Pulmonary artery endothelial cell (primary cell): ENCODE data around the gene PIGU. TPM values are rescaled to one million over a fixed set of nuclear protein-coding genes. Genes with fewer than 3 reads are reported as not detected.
"Not testable (repeated sequence)": the region's sequence is repeated elsewhere in the genome, so short reads cannot be mapped to it uniquely, and the experiment has no call there.

Source experiments
- DNase-seq: peaks from one replicate; pipeline ENCODE4 v3.0.0-alpha.2; 2011; ENCODE audit warnings: low read depth, low spot score
- total RNA-seq: library from RNA; depleted of rRNA; stranded (reverse); fragments of >200 nt; gene quantifications from 2 replicates; pipeline ENCODE4 v1.2.3, GENCODE V29; 2014

Gene PIGU
- total RNA-seq, 1 donor from 2014 or later = 6.3 TPM

DNA sequence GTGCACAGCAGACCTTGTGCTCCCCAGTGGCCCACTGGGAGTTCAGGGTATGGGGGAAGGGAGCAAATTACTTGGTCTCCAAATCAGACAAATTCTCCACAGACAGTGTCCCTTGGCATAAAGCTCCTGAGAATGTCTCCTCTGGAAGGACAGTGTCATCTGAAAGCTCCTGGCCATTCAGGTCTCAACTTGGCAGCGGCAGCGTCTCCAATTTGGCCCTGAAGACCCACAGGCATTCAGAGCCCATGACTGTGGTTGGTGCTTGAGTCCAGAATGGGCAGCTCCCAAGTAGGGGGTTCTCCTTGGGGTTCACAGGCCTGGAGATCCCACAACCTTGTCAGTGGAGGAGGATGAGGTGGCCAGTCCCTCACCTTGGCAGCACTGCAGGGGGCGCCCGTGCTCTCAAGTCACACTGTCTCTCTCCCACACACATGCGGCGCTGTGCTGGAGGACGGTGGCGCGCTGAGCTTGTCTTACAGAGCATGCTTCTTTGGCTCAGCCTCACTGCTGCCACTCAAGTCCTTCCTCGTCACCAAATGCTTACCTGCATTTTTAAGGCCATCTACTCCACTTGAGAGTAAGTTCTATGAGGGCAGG, 140.0 kb downstream of the PIGU start:
- no peak for DNase-seq

DNA sequence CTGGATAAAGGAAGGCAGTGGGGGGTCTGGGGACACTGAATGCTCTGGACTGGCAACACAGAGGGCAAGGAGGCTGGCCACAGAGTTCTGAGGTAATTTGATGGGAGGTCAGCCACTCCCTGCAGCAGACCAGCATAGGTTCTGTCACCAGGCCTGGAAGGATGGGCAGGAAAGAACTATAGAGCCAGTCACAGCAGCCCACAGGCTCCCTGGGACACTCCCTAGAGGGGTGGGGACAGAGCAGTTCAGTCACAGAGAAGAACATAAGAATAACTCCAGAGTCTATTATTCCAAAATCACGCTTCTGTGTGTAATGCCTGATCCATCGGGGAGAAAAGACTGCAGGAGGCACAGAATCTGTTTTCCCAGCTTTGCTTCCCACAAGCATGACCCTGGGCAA, 141.0 kb downstream of the PIGU start:
- no peak for DNase-seq

DNA sequence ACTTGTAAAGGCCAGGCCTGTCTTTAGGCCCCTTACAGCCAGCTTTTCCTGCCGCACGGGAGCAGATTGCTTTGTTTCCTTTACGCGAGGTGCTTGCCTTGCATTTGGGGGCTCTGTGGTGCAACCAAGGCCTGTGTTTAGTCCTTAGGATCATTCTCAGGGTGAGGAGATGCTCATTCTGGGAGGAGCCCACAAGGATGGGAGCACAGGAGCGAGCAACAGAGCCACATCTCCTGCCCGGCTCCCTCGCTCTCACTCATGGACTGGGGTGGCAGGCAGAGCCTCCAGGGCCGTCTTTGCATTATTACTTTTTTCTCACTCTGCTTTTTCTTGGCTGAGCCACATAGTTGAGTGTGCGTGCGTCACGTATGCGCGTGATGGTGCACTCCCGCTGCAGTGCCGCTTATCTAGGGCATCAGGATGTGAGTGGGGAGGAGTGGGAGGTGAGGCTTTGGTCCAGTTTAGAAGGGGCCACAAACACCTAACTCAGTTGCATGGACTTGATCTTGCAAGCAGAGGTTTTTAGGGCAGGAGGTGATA, 141.5 kb downstream of the PIGU start:
- no peak for DNase-seq

DNA sequence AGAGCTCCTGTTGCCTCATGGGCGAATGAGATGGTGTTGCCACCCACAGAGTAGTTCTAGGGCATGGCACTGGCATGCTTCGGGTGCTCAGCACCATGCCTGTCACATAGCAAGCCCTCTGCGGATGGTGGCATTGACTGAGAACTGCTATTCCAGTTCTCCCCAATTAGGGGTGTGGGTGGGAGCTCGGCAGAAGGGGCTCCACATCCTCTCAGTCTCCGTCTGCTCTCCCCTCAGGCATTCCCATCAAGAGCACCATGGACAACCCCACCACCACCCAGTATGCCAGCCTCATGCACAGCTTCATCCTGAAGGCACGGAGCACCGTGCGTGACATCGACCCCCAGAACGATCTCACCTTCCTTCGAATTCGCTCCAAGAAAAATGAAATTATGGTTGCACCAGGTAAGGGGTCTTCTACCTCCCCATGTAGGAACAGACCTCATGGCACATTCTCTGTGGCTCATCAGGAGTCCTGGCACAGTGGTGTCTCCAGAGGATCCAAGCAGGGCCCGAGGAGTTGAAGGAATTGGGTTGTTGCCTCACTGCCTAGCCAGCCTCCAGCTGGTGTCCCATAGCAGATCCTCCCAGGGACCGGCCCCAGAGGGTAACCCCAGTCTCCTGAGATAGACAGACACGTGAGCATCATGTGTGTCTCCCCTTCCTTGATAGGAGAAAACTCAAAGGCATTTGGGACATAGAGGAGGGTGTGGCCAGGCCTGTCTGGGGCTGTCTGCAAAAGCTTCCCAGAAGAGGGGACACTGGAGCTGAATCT, 142.3 kb downstream of the PIGU start:
- DNase-seq = no peak

DNA sequence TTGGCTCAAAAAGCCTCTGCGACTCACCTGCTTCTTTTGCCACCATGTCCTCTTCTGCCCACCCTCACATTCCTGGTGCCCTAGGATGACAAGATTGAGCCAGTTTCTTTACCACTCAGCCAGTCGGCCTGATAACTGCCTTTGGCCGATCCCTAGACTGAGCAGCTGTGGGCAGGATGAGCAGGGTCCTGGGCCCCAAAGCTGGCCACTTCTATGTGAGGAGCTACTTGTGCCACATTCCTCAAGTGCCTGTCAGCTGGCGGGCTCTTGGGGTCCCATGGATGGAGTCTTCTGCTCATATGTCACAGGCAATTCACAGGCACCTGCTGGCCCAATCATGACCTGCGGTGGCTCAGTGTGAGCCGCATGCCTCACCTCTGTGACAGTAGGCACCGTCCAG, 144.1 kb downstream of the PIGU start:
- no peak for DNase-seq

DNA sequence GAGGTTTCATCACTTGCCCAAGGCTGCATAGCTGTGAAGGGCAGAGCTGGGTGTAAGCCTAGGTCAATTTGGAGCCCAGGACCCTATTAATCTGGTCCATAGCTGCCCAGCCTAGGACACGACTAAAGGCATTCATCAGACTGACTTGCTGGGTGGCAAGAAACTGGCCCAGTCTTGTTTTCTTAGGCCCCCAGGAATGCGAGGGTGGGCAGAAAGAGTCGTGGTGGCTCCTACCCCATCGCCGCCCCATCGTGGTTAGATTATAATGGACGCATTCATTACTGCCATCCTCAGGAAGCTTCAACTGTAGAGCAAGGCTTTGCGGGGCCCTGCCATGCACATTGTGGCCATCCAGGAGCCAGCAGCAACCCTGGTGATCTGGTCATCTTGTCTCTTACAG, 144.6 kb downstream of the PIGU start:
- no peak for DNase-seq

DNA sequence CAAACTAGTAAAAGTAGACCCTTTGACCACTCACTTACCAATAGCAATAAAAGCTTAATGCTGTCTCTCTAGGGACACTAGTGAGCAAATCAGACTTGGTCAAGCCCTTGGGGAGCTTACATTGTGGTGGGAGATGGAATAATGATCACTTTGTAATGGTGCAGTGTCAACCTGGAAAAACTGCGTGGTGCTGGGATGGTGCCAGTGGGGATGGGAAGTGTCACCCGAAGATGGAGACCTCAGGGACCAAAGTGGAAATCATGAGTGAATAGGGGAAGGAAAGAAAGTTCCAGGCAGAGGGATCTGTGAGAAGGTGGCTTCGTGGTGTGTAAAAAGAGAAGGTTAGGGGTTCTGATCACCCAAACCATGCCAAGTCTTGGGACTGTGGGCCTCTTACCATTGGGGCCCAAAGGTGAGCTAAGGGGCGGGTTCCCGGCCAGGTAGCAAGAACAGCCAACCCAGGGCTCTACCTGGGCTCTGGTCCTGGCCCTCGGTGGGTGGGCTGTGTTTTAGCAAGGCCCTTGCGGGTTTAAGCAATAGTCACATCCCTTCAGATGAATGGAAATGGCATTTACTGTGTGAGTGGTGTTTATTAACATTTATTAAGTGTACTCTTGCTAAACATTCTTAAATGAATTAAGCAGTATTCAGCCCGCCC, 145.2 kb downstream of the PIGU start:
- no peak for DNase-seq

DNA sequence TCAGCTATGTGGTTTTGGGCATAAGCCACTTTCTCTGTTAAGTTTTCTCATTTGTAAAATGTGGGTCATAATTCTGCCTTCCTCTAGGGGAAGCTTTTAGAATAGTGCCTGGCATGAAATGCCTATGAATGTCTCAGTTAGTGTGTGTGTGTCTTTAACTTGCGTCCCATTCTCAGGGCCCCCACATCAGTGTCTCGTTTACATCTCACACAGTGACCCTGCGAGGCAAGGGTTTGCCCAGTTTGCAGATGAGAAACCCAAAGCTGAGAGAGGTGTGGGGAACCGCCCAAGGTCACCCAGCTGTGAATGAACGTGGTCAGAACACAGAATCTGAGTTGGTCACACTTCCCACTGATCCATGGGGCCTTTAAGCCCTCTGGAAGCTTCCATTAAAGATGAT, 146.6 kb downstream of the PIGU start:
- no peak for DNase-seq

DNA sequence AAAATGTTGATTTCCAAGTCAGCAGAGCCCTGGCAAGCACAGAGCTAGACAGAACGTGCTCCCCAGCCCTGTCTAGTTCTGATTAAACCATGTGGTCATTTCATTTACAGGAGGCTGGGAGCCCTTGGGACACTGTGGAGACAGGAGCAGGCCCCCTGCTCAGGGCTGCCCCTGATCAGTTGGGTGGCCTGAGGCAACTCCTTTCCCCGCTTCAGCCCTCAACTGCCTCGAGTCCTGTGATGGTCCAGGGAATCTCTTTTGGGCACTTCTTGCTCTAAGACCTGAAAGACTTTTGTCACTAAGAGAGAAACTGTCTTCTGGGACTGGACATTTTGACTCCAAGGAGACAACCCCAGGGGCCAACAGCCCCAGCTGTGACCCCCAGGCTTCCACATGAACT, 147.2 kb downstream of the PIGU start:
- no peak for DNase-seq

DNA sequence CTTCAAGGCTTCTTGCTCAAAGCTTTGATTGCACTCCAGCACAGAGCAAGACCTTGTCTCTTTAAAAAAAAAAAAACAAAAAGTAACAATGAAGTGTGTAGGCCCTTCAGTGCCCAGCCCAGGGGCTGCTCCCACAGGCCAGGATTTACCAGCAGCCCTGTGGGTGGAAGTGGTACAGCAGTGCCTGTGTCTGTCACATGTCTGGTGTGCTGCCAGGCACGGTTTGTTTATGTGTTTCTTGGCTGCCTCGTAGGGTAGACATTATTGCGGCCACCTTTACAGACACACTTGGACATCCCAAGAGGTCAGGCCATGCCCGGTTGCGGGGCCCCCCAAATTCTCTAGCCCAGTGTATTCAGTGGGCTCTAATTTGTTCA, 148.0 kb downstream of the PIGU start:
- no peak for DNase-seq

DNA sequence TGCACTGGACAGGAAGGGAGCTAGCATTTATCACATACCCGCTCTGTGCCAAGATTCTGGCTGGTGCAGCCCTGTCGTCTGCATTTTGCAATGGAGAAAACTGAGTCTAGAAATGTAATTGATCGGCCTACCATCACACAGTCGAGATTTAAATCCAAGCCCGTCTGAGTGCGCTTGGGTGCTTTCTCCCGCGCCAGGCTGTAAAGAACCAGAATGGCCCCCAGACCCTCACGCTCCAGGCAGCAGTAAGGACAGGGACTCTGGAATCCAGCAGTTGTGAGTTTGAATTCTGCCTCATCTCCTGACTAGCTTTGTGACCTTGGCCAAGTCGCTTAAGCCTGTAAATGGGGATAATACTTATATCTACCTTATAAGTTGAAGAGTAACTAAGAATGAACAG, 149.9 kb downstream of the PIGU start:
- DNase-seq = no peak

DNA sequence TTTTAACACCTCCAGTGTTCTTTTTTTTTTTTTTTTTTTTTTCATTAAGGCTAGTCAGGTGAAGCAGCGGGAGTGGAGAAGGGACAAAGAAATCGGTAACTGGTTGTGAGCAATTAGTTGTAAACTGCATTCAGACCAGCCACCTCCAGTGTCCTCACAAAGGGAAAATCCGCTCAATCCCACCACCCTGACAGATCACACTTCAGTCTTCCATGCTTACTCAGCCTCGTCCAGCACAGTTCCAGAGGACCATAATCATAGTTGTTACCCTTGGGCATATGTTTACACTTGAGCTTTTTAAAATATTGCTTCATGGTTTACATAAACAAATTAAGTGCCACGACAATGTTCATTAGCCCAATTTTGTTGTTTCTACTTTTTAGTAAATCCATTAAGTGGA, 150.4 kb downstream of the PIGU start:
- no peak for DNase-seq

DNA sequence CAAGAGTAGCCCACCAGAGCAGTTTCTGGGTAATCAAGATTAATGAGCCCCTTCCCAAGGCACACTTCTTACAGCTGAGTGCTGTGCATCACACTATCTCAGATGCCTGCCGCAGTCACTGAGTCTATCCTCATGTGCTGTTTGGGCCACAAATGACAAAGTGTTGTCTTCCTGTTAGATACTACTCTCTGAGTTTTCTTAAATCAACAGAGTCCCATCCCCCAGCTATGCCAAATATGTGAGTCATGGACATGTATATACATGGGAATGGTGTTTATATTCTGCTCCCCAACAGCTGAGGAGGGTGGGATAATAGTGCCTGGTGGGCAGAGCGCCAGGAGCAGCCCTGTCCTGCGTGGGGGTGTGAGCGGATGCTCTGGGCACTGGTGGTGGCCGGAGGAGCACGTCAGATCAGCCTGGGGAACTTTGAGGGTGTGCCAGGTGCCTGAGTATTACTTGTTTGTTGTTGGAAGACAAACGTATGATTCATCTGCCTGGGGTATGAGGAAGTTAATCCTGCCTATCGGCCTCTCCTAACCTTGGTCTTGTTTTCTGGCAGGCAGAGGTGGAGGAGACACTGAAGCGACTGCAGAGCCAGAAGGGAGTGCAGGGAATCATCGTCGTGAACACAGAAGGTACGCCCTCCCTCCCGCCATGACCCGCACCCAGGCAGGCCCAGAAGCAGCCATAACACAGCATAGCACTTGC, 151.0 kb downstream of the PIGU start:
- DNase-seq = peak; percentile 95

DNA sequence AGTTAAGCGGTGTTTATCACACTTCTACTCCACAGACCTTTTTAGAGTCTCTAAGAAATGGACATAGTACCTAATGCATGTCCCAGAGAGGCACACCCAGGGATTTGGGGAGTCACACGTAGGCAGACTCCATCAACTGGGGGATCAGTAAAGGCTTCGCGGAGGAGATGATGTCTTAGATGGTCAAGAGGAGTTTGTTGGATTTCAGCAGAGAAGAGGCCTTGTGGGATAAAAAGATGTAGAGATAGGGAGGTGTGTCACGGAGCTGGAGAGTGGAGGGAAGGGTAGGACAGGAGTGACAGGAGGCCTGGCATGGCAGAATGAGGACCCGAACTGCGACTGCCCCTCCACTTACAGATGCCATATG, 151.6 kb downstream of the PIGU start:
- no peak for DNase-seq

DNA sequence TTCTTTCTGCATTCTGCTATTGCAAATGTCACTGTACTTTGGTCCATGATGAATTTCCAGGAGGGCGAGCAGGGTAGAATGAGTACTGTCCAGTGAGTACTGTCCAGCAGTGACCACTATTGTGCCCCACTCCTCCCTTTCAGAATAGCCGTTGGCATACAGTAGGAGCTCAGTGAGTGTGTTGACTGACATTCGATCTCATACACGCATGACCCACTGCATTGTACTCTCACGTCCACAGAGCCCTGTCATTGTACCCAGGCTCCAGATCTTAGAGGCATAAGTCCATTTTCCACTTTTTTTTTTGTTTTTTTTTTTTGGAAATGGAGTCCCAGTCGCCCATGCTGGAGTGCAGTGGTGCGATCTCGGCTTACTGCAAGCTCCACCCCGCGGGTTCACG, 152.5 kb downstream of the PIGU start:
- no peak for DNase-seq

DNA sequence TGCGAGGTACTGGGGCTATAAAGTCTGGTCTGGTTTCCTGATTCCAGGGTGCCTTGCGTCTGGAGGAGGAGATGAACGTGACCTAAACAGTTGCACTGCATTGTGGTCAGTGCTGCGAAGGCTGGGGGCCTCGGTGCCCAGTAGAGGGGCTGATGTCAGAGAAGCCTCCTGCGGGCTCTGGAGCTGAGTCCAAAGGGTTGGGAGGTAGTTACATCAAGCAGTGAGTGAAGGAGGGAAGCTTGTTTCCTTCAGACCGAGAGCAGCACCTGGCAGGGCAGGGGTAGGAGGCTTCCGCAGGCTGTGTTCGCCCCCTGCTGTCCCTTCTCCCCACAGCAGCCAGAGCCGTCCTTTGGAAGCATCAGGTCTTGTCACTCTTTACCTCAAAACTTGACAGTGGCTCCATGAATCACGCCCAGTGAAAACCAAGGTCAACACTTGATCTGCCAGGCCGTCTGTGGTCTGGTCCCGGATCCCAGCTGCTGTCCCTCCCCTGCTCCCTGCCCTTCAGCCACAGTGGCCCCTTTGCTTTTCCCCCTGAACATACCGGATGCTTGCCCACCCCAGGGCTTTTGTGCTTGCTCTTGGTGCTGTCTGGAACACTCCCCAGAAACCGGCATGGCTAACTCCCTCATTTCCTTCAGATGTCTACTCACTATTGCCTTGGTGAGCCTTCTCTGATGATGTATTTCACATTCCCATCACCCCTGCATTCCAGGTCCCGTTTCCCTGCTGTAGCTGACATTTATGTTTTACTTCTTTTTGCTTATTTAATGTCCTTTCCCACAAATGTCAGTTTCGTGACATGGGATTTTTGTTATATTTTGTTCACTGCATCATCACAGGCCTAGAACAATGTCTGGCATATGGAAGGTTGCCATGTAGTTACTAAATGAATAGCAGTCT, 153.7 kb downstream of the PIGU start:
- DNase-seq = no peak

DNA sequence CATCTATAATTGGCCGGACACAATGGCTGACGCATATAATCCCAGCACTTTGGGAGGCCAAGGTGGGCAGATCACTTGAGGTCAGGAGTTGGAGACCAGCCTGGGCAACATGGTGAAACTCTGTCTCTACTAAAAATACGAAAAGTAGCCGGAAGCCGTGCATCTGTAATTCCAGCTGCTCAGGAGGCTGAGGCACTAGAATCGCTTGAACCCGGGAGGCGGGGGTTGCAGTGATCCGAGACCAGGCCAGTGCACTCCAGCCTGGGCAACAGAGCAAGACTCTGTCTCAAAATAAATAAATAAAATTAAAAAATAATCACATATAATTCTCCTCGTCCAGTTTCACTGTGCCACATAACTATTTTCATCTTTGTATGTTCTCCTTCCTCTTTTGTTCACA, 157.1 kb downstream of the PIGU start:
- DNase-seq = not testable (repeated sequence)

DNA sequence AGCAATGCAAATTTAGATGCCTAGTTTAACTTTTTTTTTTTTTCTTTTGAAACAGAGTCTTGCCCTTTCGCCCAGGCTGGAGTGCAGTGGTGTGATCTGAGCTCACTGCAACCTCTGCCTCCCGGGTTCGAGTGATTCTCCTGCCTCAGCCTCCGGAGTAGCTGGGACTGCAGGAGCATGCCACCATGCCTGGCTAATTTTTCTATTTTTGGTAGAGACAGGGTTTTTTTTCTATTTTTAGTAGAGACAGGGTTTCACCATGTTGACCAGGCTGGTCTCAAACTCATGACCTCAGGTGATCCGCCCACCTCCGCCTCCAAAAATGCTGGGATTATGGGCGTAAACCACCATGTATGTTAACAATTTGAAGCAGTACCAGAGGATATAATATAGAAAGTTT, 158.0 kb downstream of the PIGU start:
- DNase-seq = not testable (repeated sequence)

DNA sequence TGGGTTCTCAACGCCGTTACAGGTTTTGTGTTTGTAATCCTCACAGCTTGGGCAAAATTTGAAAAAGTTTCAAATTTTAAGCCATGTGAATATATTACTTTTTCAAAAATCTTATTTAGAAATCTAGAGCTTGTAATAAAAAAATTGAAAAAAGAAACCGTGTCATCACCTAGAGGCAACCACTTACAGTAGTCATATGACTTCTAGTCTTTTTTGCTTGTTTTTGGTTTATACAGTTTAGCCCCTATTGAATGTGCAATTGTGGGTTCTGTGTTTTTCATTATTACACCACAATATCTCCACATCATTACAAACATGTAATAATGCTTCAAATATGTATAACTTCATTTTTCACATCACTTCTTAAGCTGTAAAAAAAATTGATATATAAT, 159.8 kb downstream of the PIGU start:
- no peak for DNase-seq

DNA sequence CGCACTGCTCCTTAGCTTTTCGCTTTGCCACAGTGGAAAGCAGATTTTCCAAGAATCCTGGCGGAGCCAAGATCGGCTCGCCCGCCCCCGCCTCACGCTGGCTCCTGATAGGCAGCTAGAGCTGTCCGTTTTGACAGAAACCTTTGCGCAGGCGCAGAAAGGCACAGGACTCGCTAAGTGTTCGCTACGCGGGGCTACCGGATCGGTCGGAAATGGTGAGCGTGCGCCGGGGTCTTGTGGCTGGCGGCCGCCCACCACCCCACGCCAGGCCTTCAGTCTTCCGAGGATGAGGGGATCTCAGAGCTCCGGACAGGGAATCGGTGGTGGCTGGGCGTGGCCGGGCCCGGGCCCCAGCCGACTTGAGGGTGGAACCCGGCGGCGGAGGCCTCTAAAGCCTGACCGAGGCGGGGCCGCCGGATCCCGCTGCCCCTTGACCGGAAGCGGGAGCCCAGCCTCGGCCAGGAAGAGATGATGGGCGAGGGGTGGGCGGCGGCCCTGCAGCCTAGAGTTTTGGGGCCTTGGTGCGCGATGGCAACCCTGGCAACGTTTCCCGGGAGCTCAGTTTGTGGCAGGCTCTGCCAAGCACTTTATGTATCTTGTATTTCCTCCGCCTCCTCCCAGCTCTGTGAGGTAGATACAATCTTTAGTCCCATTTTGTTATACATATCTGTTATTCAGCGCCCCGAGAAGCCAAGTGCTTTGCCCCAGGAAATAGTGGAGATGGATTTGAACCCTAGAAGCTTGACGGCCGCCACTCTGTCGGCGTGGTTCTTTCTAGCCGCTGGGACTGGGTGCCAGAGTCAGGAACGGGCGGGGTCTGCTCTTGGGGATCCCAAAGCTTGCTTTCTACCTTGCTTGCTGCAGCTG, 160.4 kb downstream of the PIGU start, which contains the start of gene DYNLRB1:
Gene DYNLRB1, plus strand, starts transcription at position 176 of the 867 bp plus-strand sequence. Its CDS starts 37 bp downstream, at position 213.
- peak; percentile 90 for DNase-seq
